ENCODE measurements around the gene PAX7.
"Not testable (repeated sequence)": the region's sequence is repeated elsewhere in the genome, so short reads cannot be mapped to it uniquely, and the experiment has no call there.

PAX7 gene

GRCh38 chr1:18724801-18725200, 94.2 kb downstream of the PAX7 start:
- no peak for DNase-seq (ENCODE audit: extremely low read depth in 1 of 2, low read depth in 1 of 2)

- DNase-seq (ENCODE audit: extremely low read depth in 1 of 2, low read depth in 1 of 2), result no peak
Observed at GRCh38 chr1:18725231-18725895, 94.7 kb downstream of the PAX7 start.

- no peak for DNase-seq (ENCODE audit: extremely low read depth in 1 of 2, low read depth in 1 of 2)
Observed at GRCh38 chr1:18726368-18726767, 95.7 kb downstream of the PAX7 start.

- DNase-seq (ENCODE audit: extremely low read depth in 1 of 2, low read depth in 1 of 2), result no peak
Observed at GRCh38 chr1:18727956-18728355, 97.3 kb downstream of the PAX7 start.

- no peak for DNase-seq (ENCODE audit: extremely low read depth in 1 of 2, low read depth in 1 of 2)
Observed at GRCh38 chr1:18730321-18730720, 99.7 kb downstream of the PAX7 start.

- DNase-seq (ENCODE audit: extremely low read depth in 1 of 2, low read depth in 1 of 2), result no peak
Observed at GRCh38 chr1:18731148-18731547, 100.5 kb downstream of the PAX7 start.

- no peak for DNase-seq (ENCODE audit: extremely low read depth in 1 of 2, low read depth in 1 of 2)
Observed at GRCh38 chr1:18731591-18732235, 101.1 kb downstream of the PAX7 start.

GRCh38 chr1:18732686-18733085, 102.0 kb downstream of the PAX7 start:
- DNase-seq (ENCODE audit: extremely low read depth in 1 of 2, low read depth in 1 of 2), result no peak

GRCh38 chr1:18734001-18734400, 103.4 kb downstream of the PAX7 start:
- DNase-seq (ENCODE audit: extremely low read depth in 1 of 2, low read depth in 1 of 2), result no peak

GRCh38 chr1:18734461-18735223, 104.0 kb downstream of the PAX7 start:
- no peak for DNase-seq (ENCODE audit: extremely low read depth in 1 of 2, low read depth in 1 of 2)

- no peak for DNase-seq (ENCODE audit: extremely low read depth in 1 of 2, low read depth in 1 of 2)
Observed at GRCh38 chr1:18735224-18735997, 104.8 kb downstream of the PAX7 start.

- no peak for DNase-seq (ENCODE audit: extremely low read depth in 1 of 2, low read depth in 1 of 2)
Observed at GRCh38 chr1:18736958-18737357, 106.3 kb downstream of the PAX7 start.

GRCh38 chr1:18738126-18738525, 107.5 kb downstream of the PAX7 start:
- no peak for DNase-seq (ENCODE audit: extremely low read depth in 1 of 2, low read depth in 1 of 2)

GRCh38 chr1:18738617-18739016, 108.0 kb downstream of the PAX7 start:
- no peak for DNase-seq (ENCODE audit: extremely low read depth in 1 of 2, low read depth in 1 of 2)

- DNase-seq (ENCODE audit: extremely low read depth in 1 of 2, low read depth in 1 of 2), result no peak
Observed at GRCh38 chr1:18739408-18739807, 108.8 kb downstream of the PAX7 start.

- no peak for DNase-seq (ENCODE audit: extremely low read depth in 1 of 2, low read depth in 1 of 2)
Observed at GRCh38 chr1:18739897-18740296, 109.3 kb downstream of the PAX7 start.

- DNase-seq (ENCODE audit: extremely low read depth in 1 of 2, low read depth in 1 of 2), result no peak
Observed at GRCh38 chr1:18740617-18741016, 110.0 kb downstream of the PAX7 start.

- no peak for DNase-seq (ENCODE audit: extremely low read depth in 1 of 2, low read depth in 1 of 2)
Observed at GRCh38 chr1:18743233-18743632, 112.6 kb downstream of the PAX7 start.

- DNase-seq (ENCODE audit: extremely low read depth in 1 of 2, low read depth in 1 of 2), result not testable (repeated sequence)
Observed at GRCh38 chr1:18744381-18744780, 113.7 kb downstream of the PAX7 start.

- no peak for DNase-seq (ENCODE audit: extremely low read depth in 1 of 2, low read depth in 1 of 2)
Observed at GRCh38 chr1:18746981-18747380, 116.3 kb downstream of the PAX7 start.

GRCh38 chr1:18747671-18748070, 117.0 kb downstream of the PAX7 start:
- no peak for DNase-seq (ENCODE audit: extremely low read depth in 1 of 2, low read depth in 1 of 2)
